ENCODE measurements around the gene GPR157. TPM values are rescaled to one million over a fixed set of nuclear protein-coding genes. Genes with fewer than 3 reads are reported as not detected.
"Not testable (repeated sequence)": the region's sequence is repeated elsewhere in the genome, so short reads cannot be mapped to it uniquely, and the experiment has no call there.

Gene GPR157
- total RNA-seq, 1 donor from 2014 or later = 44.0 TPM

- no peak for TF ChIP-seq CTCF (IDR thresholded peaks at IDR 0.05; ENCODE audit: insufficient read depth, low read length, severe bottlenecking)
- DNase-seq (ENCODE audit: low read depth) = no peak
- FAIRE-seq = no peak
- no peak overlapping the region for H3K4me3 ChIP-seq (ENCODE audit: low read depth, low read length)
- H3K27me3 ChIP-seq (ENCODE audit: control insufficient read depth, insufficient read depth, low read length) = no peaks in the 10 kb centered on the region
- peaks cover 8% of the 10 kb centered on the region for H3K36me3 ChIP-seq (ENCODE audit: control insufficient read depth, insufficient read depth, low read length)
These were observed 16.8 kb upstream of the GPR157 start for GRCh38 chr1:9145714-9146113.

GRCh38 chr1:9145021-9145668, 16.2 kb upstream of the GPR157 start:
- TF ChIP-seq CTCF (IDR thresholded peaks at IDR 0.05; ENCODE audit: insufficient read depth, low read length, severe bottlenecking) = no peak
- FAIRE-seq (no peak), DNase-seq (ENCODE audit: low read depth) (peak; percentile 55)
- H3K27me3 ChIP-seq (ENCODE audit: control insufficient read depth, insufficient read depth, low read length) = no peaks in the 10 kb centered on the region
- H3K36me3 ChIP-seq (ENCODE audit: control insufficient read depth, insufficient read depth, low read length) = peaks cover 3% of the 10 kb centered on the region
- H3K4me3 ChIP-seq (ENCODE audit: low read depth, low read length) = no peak overlapping the region

GRCh38 chr1:9144494-9144893, 15.6 kb upstream of the GPR157 start:
- DNase-seq (ENCODE audit: low read depth); H3K27me3 ChIP-seq (ENCODE audit: control insufficient read depth, insufficient read depth, low read length); FAIRE-seq; H3K4me3 ChIP-seq (ENCODE audit: low read depth, low read length); H3K36me3 ChIP-seq (ENCODE audit: control insufficient read depth, insufficient read depth, low read length): not testable (repeated sequence)

- H3K4me3 ChIP-seq (ENCODE audit: low read depth, low read length) = no peak overlapping the region
- no peaks in the 10 kb centered on the region for H3K27me3 ChIP-seq (ENCODE audit: control insufficient read depth, insufficient read depth, low read length)
- H3K36me3 ChIP-seq (ENCODE audit: control insufficient read depth, insufficient read depth, low read length) = no peaks in the 10 kb centered on the region
- DNase-seq (ENCODE audit: low read depth) (no peak), FAIRE-seq (no peak)
- TF ChIP-seq CTCF (IDR thresholded peaks at IDR 0.05; ENCODE audit: insufficient read depth, low read length, severe bottlenecking) = no peak
These were observed 14.3 kb upstream of the GPR157 start for GRCh38 chr1:9143250-9143649.

- Histone ChIP-seq H3K27me3 (ENCODE audit: control insufficient read depth, insufficient read depth, low read length) (no peaks in the 10 kb centered on the region), H3K4me3 (ENCODE audit: low read depth, low read length) (no peak overlapping the region), H3K36me3 (ENCODE audit: control insufficient read depth, insufficient read depth, low read length) (no peaks in the 10 kb centered on the region)
- TF ChIP-seq CTCF (IDR thresholded peaks at IDR 0.05; ENCODE audit: insufficient read depth, low read length, severe bottlenecking) = no peak
- FAIRE-seq = no peak
- no peak for DNase-seq (ENCODE audit: low read depth)
These were observed 11.0 kb upstream of the GPR157 start for GRCh38 chr1:9139930-9140329.

- Histone ChIP-seq H3K27me3 (ENCODE audit: control insufficient read depth, insufficient read depth, low read length) (no peaks in the 10 kb centered on the region), H3K36me3 (ENCODE audit: control insufficient read depth, insufficient read depth, low read length) (no peaks in the 10 kb centered on the region), H3K4me3 (ENCODE audit: low read depth, low read length) (no peak overlapping the region)
- DNase-seq (ENCODE audit: low read depth) (no peak), FAIRE-seq (no peak)
- no peak for TF ChIP-seq CTCF (IDR thresholded peaks at IDR 0.05; ENCODE audit: insufficient read depth, low read length, severe bottlenecking)
These were observed 8.0 kb upstream of the GPR157 start for GRCh38 chr1:9136932-9137331.
